Tibial nerve (tissue), 4 donors: ENCODE data around the gene FCAMR.

Experiments
- CTCF ChIP-seq, 5 experiments: fragments of 200-600 bp in 3 of 5; fragments of 450-650 bp in 2 of 5; sonication (generic) in 3 of 5; IDR thresholded peaks; one replicate each; pipeline ENCODE4 v1.5.1; 2016 to 2019; ENCODE audit warnings: antibody characterized with exemption in 5 of 5, mild to moderate bottlenecking in 3 of 5, moderate library complexity in 2 of 5
- EP300 ChIP-seq, 2 donors: sonication (generic); formaldehyde crosslinking; IDR thresholded peaks; one replicate each; pipeline ENCODE4 v1.6.1; 2017; ENCODE audit warnings: antibody characterized with exemption in 2 of 2, mild to moderate bottlenecking in 1 of 2
- POLR2A ChIP-seq, 2 donors: fragments of 450-650 bp; IDR thresholded peaks; one replicate each; pipeline ENCODE4 v1.6.1; 2017; ENCODE audit warnings: antibody characterized with exemption in 2 of 2, mild to moderate bottlenecking in 2 of 2, moderate library complexity in 2 of 2

- TF ChIP-seq CTCF (IDR thresholded peaks at IDR 0.05), result no peak
- peak in 1 of 2 donors; percentile 30 for TF ChIP-seq EP300 (IDR thresholded peaks at IDR 0.05)
- TF ChIP-seq POLR2A (IDR thresholded peaks at IDR 0.05), result no peak
These were observed 21.1 kb downstream of the FCAMR start for GRCh38 chr1:206949208-206949607.
